Neural cell (in vitro differentiated cells): ENCODE results near the gene OAS1. TPM values are rescaled to one million over a fixed set of nuclear protein-coding genes. Genes with fewer than 3 reads are reported as not detected.

ENCODE experiments used
- H2AFZ ChIP-seq: fragments of 200-600, 300-800 bp; sonication (generic), shearing (Covaris generic); 2 replicates; pipeline ENCODE4 v1.6.0; 2014; ENCODE audit warnings: low read depth, mild to moderate bottlenecking, antibody characterized with exemption, low read length, moderate library complexity
- H3F3A ChIP-seq: fragments of 200-600 bp; shearing (Covaris generic); 2 replicates; pipeline ENCODE4 v1.6.1; 2016; ENCODE audit warnings: mild to moderate bottlenecking, moderate library complexity, mixed read lengths, antibody characterized with exemption, low read length; ENCODE audit not compliant: insufficient read depth, poor library complexity, severe bottlenecking
- H3K27ac ChIP-seq: fragments of 200-600, 300-800 bp; sonication (generic), shearing (Covaris generic); 2 replicates; pipeline ENCODE4 v1.5.1; 2014; ENCODE audit warnings: mild to moderate bottlenecking, low read length, moderate library complexity
- H3K27me3 ChIP-seq: fragments of 300-800, 200-600 bp; sonication (generic), shearing (Covaris generic); 2 replicates; pipeline ENCODE4 v1.6.0; 2014; ENCODE audit warnings: mild to moderate bottlenecking, low read depth, low read length, moderate library complexity; ENCODE audit not compliant: insufficient read depth
- H3K36me3 ChIP-seq: fragments of 300-800, 200-600 bp; sonication (generic), shearing (Covaris generic); 2 replicates; pipeline ENCODE4 v1.5.1; 2014; ENCODE audit warnings: mild to moderate bottlenecking, antibody characterized with exemption, low read length, moderate library complexity; ENCODE audit not compliant: insufficient read depth
- H3K4me2 ChIP-seq: fragments of 300-800, 200-600 bp; sonication (generic), shearing (Covaris generic); 2 replicates; pipeline ENCODE4 v1.6.0; 2014; ENCODE audit warnings: mild to moderate bottlenecking, low read length
- H3K4me3 ChIP-seq: fragments of 300-800, 200-600 bp; sonication (generic), shearing (Covaris generic); 2 replicates; pipeline ENCODE4 v1.5.1; 2014; ENCODE audit warnings: mild to moderate bottlenecking, low read length, moderate library complexity
- H3K79me2 ChIP-seq: fragments of 200-600 bp; shearing (Covaris generic); replicated peaks from 2 replicates; pipeline ENCODE4 v1.6.0; 2014; ENCODE audit warnings: mild to moderate bottlenecking, low read length, moderate library complexity; ENCODE audit not compliant: insufficient read depth
- H3K9ac ChIP-seq: fragments of 300-800, 200-600 bp; sonication (generic), shearing (Covaris generic); 2 replicates; pipeline ENCODE4 v1.6.1; 2016; ENCODE audit warnings: mild to moderate bottlenecking, low read length, mixed read lengths
- H3K9me2 ChIP-seq: fragments of 200-600 bp; shearing (Covaris generic); 2 replicates; pipeline ENCODE4 v1.6.1; 2016; ENCODE audit warnings: mild to moderate bottlenecking, low read length, mixed read lengths; ENCODE audit not compliant: insufficient read depth
- H3K9me3 ChIP-seq: fragments of 200-600, 300-800 bp; sonication (generic), shearing (Covaris generic); 2 replicates; pipeline ENCODE4 v1.6.1; 2016; ENCODE audit warnings: mild to moderate bottlenecking, mixed run types, low read length, moderate library complexity, mixed read lengths
- H4K20me1 ChIP-seq: fragments of 200-600 bp; shearing (Covaris generic); 2 replicates; pipeline ENCODE4 v1.6.1; 2016; ENCODE audit warnings: mild to moderate bottlenecking, mixed run types; ENCODE audit not compliant: insufficient read depth
- EP300 ChIP-seq: fragments of 450-650 bp; conservative IDR thresholded peaks from 2 replicates; pipeline ENCODE4 v1.6.1; 2014; ENCODE audit warnings: antibody characterized with exemption, mild to moderate bottlenecking, moderate library complexity; ENCODE audit not compliant: poor library complexity, severe bottlenecking
- EZH2 ChIP-seq: fragments of 200-600, 300-800 bp; shearing (Covaris generic), sonication (generic); IDR thresholded peaks from 2 replicates; pipeline ENCODE4 v1.6.1; 2014; ENCODE audit warnings: antibody characterized with exemption, low read length, borderline replicate concordance, mild to moderate bottlenecking; ENCODE audit not compliant: insufficient read depth, poor library complexity, severe bottlenecking
- MXI1 ChIP-seq: fragments of 450-650 bp; conservative IDR thresholded peaks from 2 replicates; pipeline ENCODE4 v1.6.1; 2014; ENCODE audit warnings: antibody characterized with exemption, mild to moderate bottlenecking; ENCODE audit not compliant: poor library complexity, severe bottlenecking
- POLR2AphosphoS5 ChIP-seq: IDR thresholded peaks from 2 replicates; pipeline ENCODE4 v1.6.1; 2012
- RAD21 ChIP-seq: fragments of 450-650 bp; conservative IDR thresholded peaks from 2 replicates; pipeline ENCODE4 v1.6.1; 2014; ENCODE audit warnings: antibody characterized with exemption, mild to moderate bottlenecking, moderate library complexity
- REST ChIP-seq: IDR thresholded peaks from 2 replicates; pipeline ENCODE4 v1.6.1; 2012; ENCODE audit warnings: borderline replicate concordance
- SMC3 ChIP-seq: fragments of 450-650 bp; conservative IDR thresholded peaks from 2 replicates; pipeline ENCODE4 v1.6.1; 2014; ENCODE audit warnings: antibody characterized with exemption, mild to moderate bottlenecking, moderate library complexity; ENCODE audit not compliant: poor library complexity
- TAF1 ChIP-seq: IDR thresholded peaks from 2 replicates; pipeline ENCODE4 v1.6.1; 2012; ENCODE audit warnings: low read depth
- polyA plus RNA-seq: library from polyadenylated mRNA; depleted of rRNA; stranded (reverse); fragments of >200 nt; gene quantifications from 2 replicates; pipeline ENCODE4 v1.2.3, GENCODE V29; 2014
- TF ChIP-seq, protein P1 (sequence below): fragments of 450-650 bp; IDR thresholded peaks from 2 replicates; pipeline ENCODE4 v1.5.1; 2014; ENCODE audit warnings: antibody characterized with exemption, mild to moderate bottlenecking, moderate library complexity; ENCODE audit not compliant: poor library complexity, severe bottlenecking

OAS1 gene
- polyA plus RNA-seq, 1 donor from 2014 or later, result not detected

GRCh38 chr12:112908548-112908947 lies 1.8 kb downstream of the OAS1 start:
- Histone ChIP-seq H2AFZ (no peak overlapping the region), H3K9ac (no peak overlapping the region), H3K36me3 (no peaks in the 10 kb centered on the region), H3K9me2 (no peaks in the 10 kb centered on the region), H3K79me2 (no peaks in the 10 kb centered on the region), H4K20me1 (no peaks in the 10 kb centered on the region), H3K4me3 (no peak overlapping the region), H3K27me3 (no peaks in the 10 kb centered on the region), H3K4me2 (no peak overlapping the region), H3K27ac (no peak overlapping the region), H3K9me3 (no peaks in the 10 kb centered on the region), H3F3A (no peaks in the 10 kb centered on the region)
- TF ChIP-seq TAF1 (no peak), SMC3 (no peak), REST (no peak), RAD21 (no peak), MXI1 (no peak), POLR2AphosphoS5 (no peak), EP300 (no peak)
- TF ChIP-seq, protein P1, sequence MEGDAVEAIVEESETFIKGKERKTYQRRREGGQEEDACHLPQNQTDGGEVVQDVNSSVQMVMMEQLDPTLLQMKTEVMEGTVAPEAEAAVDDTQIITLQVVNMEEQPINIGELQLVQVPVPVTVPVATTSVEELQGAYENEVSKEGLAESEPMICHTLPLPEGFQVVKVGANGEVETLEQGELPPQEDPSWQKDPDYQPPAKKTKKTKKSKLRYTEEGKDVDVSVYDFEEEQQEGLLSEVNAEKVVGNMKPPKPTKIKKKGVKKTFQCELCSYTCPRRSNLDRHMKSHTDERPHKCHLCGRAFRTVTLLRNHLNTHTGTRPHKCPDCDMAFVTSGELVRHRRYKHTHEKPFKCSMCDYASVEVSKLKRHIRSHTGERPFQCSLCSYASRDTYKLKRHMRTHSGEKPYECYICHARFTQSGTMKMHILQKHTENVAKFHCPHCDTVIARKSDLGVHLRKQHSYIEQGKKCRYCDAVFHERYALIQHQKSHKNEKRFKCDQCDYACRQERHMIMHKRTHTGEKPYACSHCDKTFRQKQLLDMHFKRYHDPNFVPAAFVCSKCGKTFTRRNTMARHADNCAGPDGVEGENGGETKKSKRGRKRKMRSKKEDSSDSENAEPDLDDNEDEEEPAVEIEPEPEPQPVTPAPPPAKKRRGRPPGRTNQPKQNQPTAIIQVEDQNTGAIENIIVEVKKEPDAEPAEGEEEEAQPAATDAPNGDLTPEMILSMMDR, result no peak

DNA sequence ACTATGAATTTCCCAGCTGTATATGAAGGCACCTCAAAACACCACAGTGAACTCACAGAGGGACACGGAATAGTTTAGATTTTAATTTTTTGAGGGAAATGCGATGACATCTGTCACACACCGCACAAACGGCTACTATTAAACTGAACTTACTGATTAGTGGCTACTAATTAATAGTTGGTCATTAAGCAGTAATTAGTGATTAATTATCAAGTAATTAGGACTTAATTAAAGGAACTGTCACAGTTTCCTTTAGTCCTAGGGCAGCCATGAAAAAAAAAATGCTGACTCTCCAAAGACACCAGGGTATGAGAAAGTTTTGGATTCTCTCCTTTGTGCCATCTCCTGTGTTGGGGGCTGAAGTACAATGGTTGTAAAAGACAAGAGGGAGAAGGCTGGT lies 2.9 kb downstream of the OAS1 start:
- Histone ChIP-seq H3K4me2 (no peak overlapping the region), H3K9me2 (no peaks in the 10 kb centered on the region), H3F3A (no peaks in the 10 kb centered on the region), H3K4me3 (no peak overlapping the region), H3K27me3 (no peaks in the 10 kb centered on the region), H2AFZ (no peak overlapping the region), H3K9ac (no peak overlapping the region), H3K27ac (no peak overlapping the region), H3K79me2 (no peaks in the 10 kb centered on the region), H3K36me3 (no peaks in the 10 kb centered on the region), H4K20me1 (no peaks in the 10 kb centered on the region), H3K9me3 (no peaks in the 10 kb centered on the region)
- TF ChIP-seq REST (no peak), EZH2 (no peak), SMC3 (no peak), EP300 (no peak), MXI1 (no peak), TAF1 (no peak), RAD21 (no peak), POLR2AphosphoS5 (no peak)
- TF ChIP-seq, protein P1, result no peak
